OCI-M1 (cell line): ENCODE results near the gene ITGB5.

Source experiments
- DNase-seq: peaks from one replicate; lab custom pipeline; 2025; lab: John Stamatoyannopoulos, UW

ITGB5 gene, protein sequence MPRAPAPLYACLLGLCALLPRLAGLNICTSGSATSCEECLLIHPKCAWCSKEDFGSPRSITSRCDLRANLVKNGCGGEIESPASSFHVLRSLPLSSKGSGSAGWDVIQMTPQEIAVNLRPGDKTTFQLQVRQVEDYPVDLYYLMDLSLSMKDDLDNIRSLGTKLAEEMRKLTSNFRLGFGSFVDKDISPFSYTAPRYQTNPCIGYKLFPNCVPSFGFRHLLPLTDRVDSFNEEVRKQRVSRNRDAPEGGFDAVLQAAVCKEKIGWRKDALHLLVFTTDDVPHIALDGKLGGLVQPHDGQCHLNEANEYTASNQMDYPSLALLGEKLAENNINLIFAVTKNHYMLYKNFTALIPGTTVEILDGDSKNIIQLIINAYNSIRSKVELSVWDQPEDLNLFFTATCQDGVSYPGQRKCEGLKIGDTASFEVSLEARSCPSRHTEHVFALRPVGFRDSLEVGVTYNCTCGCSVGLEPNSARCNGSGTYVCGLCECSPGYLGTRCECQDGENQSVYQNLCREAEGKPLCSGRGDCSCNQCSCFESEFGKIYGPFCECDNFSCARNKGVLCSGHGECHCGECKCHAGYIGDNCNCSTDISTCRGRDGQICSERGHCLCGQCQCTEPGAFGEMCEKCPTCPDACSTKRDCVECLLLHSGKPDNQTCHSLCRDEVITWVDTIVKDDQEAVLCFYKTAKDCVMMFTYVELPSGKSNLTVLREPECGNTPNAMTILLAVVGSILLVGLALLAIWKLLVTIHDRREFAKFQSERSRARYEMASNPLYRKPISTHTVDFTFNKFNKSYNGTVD

GRCh38 chr3:124887177-124887931 is at the start of gene ITGB5:
ITGB5 (minus strand) TSS chr3:124887365; CDS start chr3:124887000, 365 bp downstream.
- no peak for DNase-seq

- DNase-seq = no peak
These were observed 48.8 kb upstream of the ITGB5 start for GRCh38 chr3:124935794-124936542.

GRCh38 chr3:124935264-124935663 is 48.1 kb upstream of the ITGB5 start:
- no peak for DNase-seq

GRCh38 chr3:124934577-124934976 is 47.4 kb upstream of the ITGB5 start, which contains the start of gene MUC13:
MUC13 (minus strand) TSS chr3:124934751; CDS start chr3:124934712, 39 bp downstream.
- DNase-seq = no peak

DNA sequence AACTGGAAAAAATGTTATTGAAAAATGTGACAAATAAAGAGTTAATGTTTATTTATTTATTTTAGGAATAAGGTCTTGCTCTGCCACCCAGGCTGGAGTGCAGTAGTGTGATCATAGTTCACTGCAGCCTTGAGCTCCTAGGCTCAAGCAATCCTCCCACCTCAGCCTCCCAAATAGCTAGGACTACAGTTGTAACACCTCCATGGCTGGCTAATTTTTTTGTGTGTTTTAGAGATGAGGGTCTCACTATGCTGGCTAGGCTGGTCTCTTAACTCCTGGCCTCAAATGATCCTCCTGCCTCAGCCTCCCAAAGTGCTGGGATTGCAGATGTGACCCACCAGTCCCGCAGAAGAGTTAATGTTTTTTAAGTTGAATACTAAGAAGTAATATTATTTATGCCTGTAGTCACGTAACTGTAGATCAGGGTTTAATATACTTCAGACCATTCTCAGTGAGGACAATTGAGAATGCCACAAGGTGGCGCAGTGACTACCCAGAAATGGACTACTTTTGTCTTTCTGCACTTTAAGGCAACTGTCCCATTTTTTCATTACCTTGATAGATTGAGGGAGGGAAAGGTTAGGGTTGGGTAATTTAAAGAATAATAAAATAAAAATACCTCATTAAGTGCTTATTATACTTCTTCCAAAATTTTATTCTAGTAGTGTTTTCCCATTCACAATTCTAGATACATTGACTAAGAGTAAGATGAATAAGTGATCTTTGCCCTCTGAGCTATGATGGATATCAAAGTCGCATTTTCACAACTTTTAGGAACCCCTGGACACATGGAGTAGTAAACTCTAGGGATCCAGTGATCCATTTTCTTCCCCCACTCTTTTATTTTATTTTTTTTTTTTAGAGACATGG is 41.4 kb upstream of the ITGB5 start:
- DNase-seq = peak; percentile 67

GRCh38 chr3:124927574-124928045 is 40.4 kb upstream of the ITGB5 start:
- no peak for DNase-seq

- no peak for DNase-seq
These were observed 39.4 kb upstream of the ITGB5 start for GRCh38 chr3:124926426-124927101.

DNA sequence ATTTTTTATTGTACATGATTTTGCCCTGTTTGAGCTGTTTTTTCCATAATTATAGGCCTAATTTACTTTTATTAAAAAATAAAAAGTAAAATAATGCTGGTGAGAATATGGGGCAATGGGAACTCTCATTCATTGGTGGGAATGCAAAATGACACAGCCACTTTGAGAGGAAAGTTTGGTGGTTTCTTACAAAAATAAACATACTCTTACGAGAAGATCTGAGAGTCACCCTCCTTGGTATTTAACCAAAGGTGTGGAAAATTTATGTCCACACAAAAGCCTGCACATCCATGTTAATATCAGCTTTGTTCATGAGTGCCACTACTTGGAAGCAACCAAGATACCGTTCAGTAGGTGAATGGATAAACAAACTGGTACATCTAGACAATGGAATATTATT is 37.6 kb upstream of the ITGB5 start:
- DNase-seq = no peak

- peak; percentile 6 for DNase-seq
These were observed 36.7 kb upstream of the ITGB5 start for GRCh38 chr3:124923833-124924232.

- DNase-seq = no peak
These were observed 33.6 kb upstream of the ITGB5 start for GRCh38 chr3:124920718-124921117.

GRCh38 chr3:124919756-124920155 is 32.6 kb upstream of the ITGB5 start:
- no peak for DNase-seq

DNA sequence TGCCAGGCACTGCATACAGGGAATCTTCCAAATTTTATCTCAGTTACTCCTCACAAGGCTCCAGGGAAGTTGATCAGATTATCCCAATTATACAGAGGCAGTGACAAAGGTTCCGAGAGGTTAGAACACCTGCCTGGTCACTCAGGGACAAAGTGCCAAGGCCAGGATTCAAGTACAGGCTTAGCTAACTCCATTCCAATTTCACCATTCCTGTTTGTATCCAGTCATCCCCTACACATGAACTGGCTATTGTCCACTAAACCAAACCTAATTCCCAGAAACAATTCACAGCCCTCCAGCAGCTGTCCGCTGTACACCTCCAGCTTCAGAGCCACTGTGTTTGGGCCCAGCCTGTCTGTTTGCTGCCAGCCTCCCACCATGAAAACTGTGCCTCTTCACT is 31.4 kb upstream of the ITGB5 start:
- no peak for DNase-seq

DNA sequence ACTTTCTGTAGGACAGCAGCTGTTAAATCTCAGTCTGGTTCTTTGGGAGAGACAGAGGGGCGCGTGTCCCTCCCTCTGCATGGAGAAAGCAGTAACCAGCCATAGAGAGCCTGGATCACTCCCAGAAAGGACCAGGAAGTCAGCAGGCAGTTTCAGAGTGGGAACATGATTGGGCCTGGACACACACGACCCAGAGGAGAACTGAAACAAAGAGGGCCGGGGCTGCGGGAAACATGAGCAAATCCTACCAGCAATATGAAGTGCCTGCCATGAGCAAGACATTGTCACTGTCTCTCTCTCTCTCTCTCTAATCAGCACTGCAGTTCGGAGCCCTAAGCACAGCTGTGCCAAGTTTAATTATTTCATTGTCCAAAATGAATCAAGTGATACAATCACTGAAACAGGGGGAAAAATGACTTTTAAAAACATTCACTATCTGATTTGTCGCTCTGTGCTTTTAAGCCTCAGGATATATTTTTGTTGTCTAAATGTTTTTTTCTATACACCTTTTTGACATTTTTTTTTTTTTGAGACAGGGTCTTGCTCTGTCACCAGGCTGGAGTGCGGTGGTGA is 29.8 kb upstream of the ITGB5 start:
- DNase-seq = no peak

DNA sequence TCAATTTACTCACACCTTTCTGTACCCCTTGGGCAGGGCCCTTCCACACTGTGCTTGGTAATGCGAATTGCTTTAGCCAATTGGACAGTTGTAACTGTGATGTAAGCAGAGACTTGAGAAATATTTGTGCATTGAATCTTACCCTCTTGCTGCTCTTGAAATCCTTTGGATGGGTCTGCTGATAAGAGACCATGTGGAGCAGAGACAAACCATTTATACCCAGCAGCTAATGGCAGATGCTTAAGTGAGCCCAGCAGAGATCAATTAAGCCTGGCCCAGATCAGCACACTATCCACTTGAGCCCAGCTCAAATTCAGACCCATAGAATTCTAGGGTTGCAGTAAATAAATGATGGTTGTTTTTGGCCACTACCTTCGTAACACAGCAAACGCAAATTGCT is 28.1 kb upstream of the ITGB5 start:
- DNase-seq = no peak

DNA sequence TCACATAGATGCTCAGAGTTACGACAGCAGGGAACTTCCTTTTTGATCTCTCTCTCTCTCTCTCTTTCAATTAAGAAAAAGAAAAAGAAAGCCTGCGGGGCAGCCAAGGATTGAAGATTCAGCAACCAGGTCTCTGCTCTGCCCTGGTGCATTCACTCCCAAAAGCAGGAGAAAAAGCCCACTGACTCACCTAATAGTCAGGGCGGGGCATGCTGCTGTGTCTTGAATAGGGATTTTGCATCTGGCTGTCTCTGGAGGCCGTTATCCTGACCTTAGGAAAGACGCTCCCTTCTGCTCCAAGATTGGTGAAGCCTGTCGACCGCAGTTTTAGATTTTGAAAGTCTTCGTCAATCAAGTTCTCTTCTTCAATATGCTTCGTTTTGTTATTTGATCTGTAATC is 20.8 kb upstream of the ITGB5 start:
- DNase-seq = no peak

DNA sequence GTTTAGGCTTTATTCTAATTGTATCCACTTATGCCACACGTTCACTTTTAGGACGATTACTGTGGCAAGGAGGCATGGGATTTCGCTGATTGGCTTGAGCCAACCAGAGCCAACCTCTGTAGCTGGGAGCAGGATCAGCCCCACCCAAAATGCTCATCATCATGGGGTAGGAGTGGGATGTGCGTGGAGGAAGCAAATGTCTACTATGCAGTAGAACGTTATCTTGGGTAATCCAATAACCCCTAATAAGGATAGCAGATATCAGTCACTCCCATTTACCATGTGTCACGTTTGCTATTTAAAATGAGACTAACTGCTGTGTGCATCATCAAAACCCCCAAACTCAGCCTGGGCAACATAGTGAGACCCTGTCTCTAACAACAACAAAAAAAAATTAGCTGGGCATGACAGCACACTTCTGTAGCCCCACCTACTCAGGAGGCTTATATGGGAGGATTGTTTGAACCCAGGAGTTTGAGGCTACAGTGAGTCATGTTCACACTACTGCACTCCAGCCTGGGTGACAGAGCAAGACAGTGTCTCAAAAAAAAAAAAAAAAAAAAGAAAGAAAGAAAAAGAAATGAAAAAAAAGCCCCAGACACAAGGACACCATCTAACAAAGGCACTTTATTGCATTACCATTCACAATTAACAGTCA is 17.8 kb upstream of the ITGB5 start:
- no peak for DNase-seq

GRCh38 chr3:124903896-124904834 is 17.0 kb upstream of the ITGB5 start:
- no peak for DNase-seq
